Activated naive CD4-positive, alpha-beta T cell treated with anti-CD3 and anti-CD28 coated beads for 36 hours (primary cell): ENCODE results near the gene PCSK5. TPM values are rescaled to one million over a fixed set of nuclear protein-coding genes. Genes with fewer than 3 reads are reported as not detected.
A peak's percentile ranks its signal among the peaks of the same experiment; 100 is the strongest.

Experiments used
- CTCF ChIA-PET: fragments of 350-600 bp; sonication (Branson Sonifier 250); formaldehyde crosslinking; loops from one replicate; lab custom pipeline; 2021; ENCODE audit warnings: antibody characterized with exemption; lab: Charles Lee
- DNase-seq: peaks from one replicate; pipeline ENCODE4 v3.0.0-alpha.2; 2020
- H3K27ac Mint-ChIP-seq: one replicate; pipeline ENCODE4 v1.8.0; 2021; ENCODE audit warnings: mild to moderate bottlenecking, mixed read lengths
- H3K27me3 Mint-ChIP-seq: one replicate; pipeline ENCODE4 v1.8.0; 2021; ENCODE audit warnings: low read depth, mixed read lengths
- H3K36me3 Mint-ChIP-seq: one replicate; pipeline ENCODE4 v1.8.0; 2021; ENCODE audit warnings: low read depth, mixed read lengths
- H3K4me1 Mint-ChIP-seq: one replicate; pipeline ENCODE4 v1.8.0; 2021; ENCODE audit warnings: low read depth, mixed read lengths
- H3K4me3 Mint-ChIP-seq: one replicate; pipeline ENCODE4 v1.8.0; 2021; ENCODE audit warnings: mild to moderate bottlenecking, moderate library complexity, mixed read lengths
- H3K9me3 Mint-ChIP-seq: one replicate; pipeline ENCODE4 v1.8.0; 2021; ENCODE audit warnings: mixed read lengths
- intact Hi-C: fragments of 100-400 bp; cut with micrococcal nuclease; formaldehyde crosslinking; loops from one replicate; pipeline ENCODE4 v1.15.1; 2023
- total RNA-seq, 2 experiments: library from RNA; stranded (reverse); gene quantifications; one replicate each; pipeline ENCODE4 v1.2.3, GENCODE V29; 2021

Gene PCSK5
- total RNA-seq, 2 experiments from 2014 or later = 5.7 to 6.0 TPM

- CTCF ChIA-PET = no interaction called here
- Mint-ChIP-seq H3K9me3 (no peaks in the 10 kb centered on the region), H3K4me3 (no peak overlapping the region), H3K27me3 (no peaks in the 10 kb centered on the region), H3K4me1 (peaks cover 57% of the 10 kb centered on the region), H3K27ac (no peak overlapping the region), H3K36me3 (peaks cover 3% of the 10 kb centered on the region)
- intact Hi-C loops = no loop called here
- DNase-seq = no peak
Observed at GRCh38 chr9:75907329-75907728, 16.9 kb downstream of the PCSK5 start.

- H3K9me3 Mint-ChIP-seq = no peaks in the 10 kb centered on the region
- H3K4me1 Mint-ChIP-seq = peaks cover 60% of the 10 kb centered on the region
- H3K27me3 Mint-ChIP-seq = no peaks in the 10 kb centered on the region
- DNase-seq = no peak
- H3K36me3 Mint-ChIP-seq = peaks cover 4% of the 10 kb centered on the region
- CTCF ChIA-PET = no interaction called here
- no peak overlapping the region for H3K4me3 Mint-ChIP-seq
- intact Hi-C loops = no loop called here
- no peak overlapping the region for H3K27ac Mint-ChIP-seq
Observed at GRCh38 chr9:75907923-75908322, 17.4 kb downstream of the PCSK5 start.

- CTCF ChIA-PET = interaction anchor here (0.5 kb wide), 1 partner anchor 384 kb away, joined by 3 read pairs; no protein-coding TSS in a partner anchor
- Mint-ChIP-seq H3K27me3 (no peaks in the 10 kb centered on the region), H3K4me3 (no peak overlapping the region), H3K4me1 (peaks cover 54% of the 10 kb centered on the region), H3K36me3 (peaks cover 4% of the 10 kb centered on the region), H3K9me3 (no peaks in the 10 kb centered on the region), H3K27ac (no peak overlapping the region)
- intact Hi-C loops = no loop called here
- peak; percentile 29 for DNase-seq
Observed at GRCh38 chr9:75909776-75910175, 19.3 kb downstream of the PCSK5 start.

- peaks cover 4% of the 10 kb centered on the region for H3K36me3 Mint-ChIP-seq
- peaks cover 58% of the 10 kb centered on the region for H3K4me1 Mint-ChIP-seq
- DNase-seq = no peak
- no peaks in the 10 kb centered on the region for H3K9me3 Mint-ChIP-seq
- no peaks in the 10 kb centered on the region for H3K27me3 Mint-ChIP-seq
- intact Hi-C loops = loop anchor here (1.0 kb wide), 3 partner anchors 20 to 206 kb away; partner anchors contain the start of gene PCSK5
- no peak overlapping the region for H3K4me3 Mint-ChIP-seq
- H3K27ac Mint-ChIP-seq = no peak overlapping the region
- CTCF ChIA-PET = no interaction called here
Observed at GRCh38 chr9:75910731-75911130, 20.3 kb downstream of the PCSK5 start.

- intact Hi-C loops = loop anchor here (1.0 kb wide), 3 partner anchors 21 to 205 kb away; partner anchors contain the start of gene PCSK5
- Mint-ChIP-seq H3K36me3 (peaks cover 4% of the 10 kb centered on the region), H3K9me3 (no peaks in the 10 kb centered on the region), H3K4me3 (no peak overlapping the region), H3K4me1 (peaks cover 55% of the 10 kb centered on the region), H3K27ac (no peak overlapping the region), H3K27me3 (no peaks in the 10 kb centered on the region)
- peak; percentile 57 for DNase-seq
- CTCF ChIA-PET = interaction anchor here (0.6 kb wide), 1 partner anchor 710 kb away, joined by 3 read pairs; no protein-coding TSS in a partner anchor
Observed at GRCh38 chr9:75911390-75911789, 20.9 kb downstream of the PCSK5 start.

GRCh38 chr9:75912951-75913350 lies 22.5 kb downstream of the PCSK5 start:
- H3K9me3 Mint-ChIP-seq = no peaks in the 10 kb centered on the region
- H3K27ac Mint-ChIP-seq = no peak overlapping the region
- intact Hi-C loops = no loop called here
- H3K27me3 Mint-ChIP-seq = no peaks in the 10 kb centered on the region
- H3K4me1 Mint-ChIP-seq = peaks cover 55% of the 10 kb centered on the region
- no peak for DNase-seq
- no peak overlapping the region for H3K4me3 Mint-ChIP-seq
- CTCF ChIA-PET = interaction anchor here (0.6 to 1.3 kb wide), 2 partner anchors 16 to 777 kb away, joined by 3 to 4 read pairs; no protein-coding TSS in a partner anchor
- peaks cover 2% of the 10 kb centered on the region for H3K36me3 Mint-ChIP-seq

GRCh38 chr9:75914002-75914401 lies 23.5 kb downstream of the PCSK5 start:
- peaks cover 2% of the 10 kb centered on the region for H3K36me3 Mint-ChIP-seq
- intact Hi-C loops = no loop called here
- H3K27me3 Mint-ChIP-seq = no peaks in the 10 kb centered on the region
- no peak overlapping the region for H3K4me3 Mint-ChIP-seq
- CTCF ChIA-PET = no interaction called here
- DNase-seq = no peak
- H3K27ac Mint-ChIP-seq = no peak overlapping the region
- no peaks in the 10 kb centered on the region for H3K9me3 Mint-ChIP-seq
- peaks cover 60% of the 10 kb centered on the region for H3K4me1 Mint-ChIP-seq

- Mint-ChIP-seq H3K4me3 (no peak overlapping the region), H3K9me3 (no peaks in the 10 kb centered on the region), H3K4me1 (peaks cover 58% of the 10 kb centered on the region), H3K36me3 (peaks cover 2% of the 10 kb centered on the region), H3K27ac (no peak overlapping the region), H3K27me3 (no peaks in the 10 kb centered on the region)
- intact Hi-C loops = no loop called here
- DNase-seq = no peak
- CTCF ChIA-PET = interaction anchor here (0.6 kb wide), 2 partner anchors 54 to 115 kb away, joined by 3 to 5 read pairs; no protein-coding TSS in a partner anchor
Observed at GRCh38 chr9:75914883-75915452, 24.5 kb downstream of the PCSK5 start.

- no peaks in the 10 kb centered on the region for H3K36me3 Mint-ChIP-seq
- H3K9me3 Mint-ChIP-seq = no peaks in the 10 kb centered on the region
- CTCF ChIA-PET = no interaction called here
- H3K27me3 Mint-ChIP-seq = no peaks in the 10 kb centered on the region
- intact Hi-C loops = no loop called here
- H3K4me3 Mint-ChIP-seq = no peak overlapping the region
- H3K27ac Mint-ChIP-seq = no peak overlapping the region
- peaks cover 33% of the 10 kb centered on the region for H3K4me1 Mint-ChIP-seq
- peak; percentile 53 for DNase-seq
Observed at GRCh38 chr9:75918154-75918553, 27.7 kb downstream of the PCSK5 start.

GRCh38 chr9:75918909-75919308 lies 28.4 kb downstream of the PCSK5 start:
- CTCF ChIA-PET = no interaction called here
- no peak for DNase-seq
- Mint-ChIP-seq H3K4me3 (no peak overlapping the region), H3K27ac (no peak overlapping the region), H3K4me1 (peaks cover 34% of the 10 kb centered on the region), H3K36me3 (no peaks in the 10 kb centered on the region), H3K27me3 (no peaks in the 10 kb centered on the region), H3K9me3 (no peaks in the 10 kb centered on the region)
- intact Hi-C loops = no loop called here

GRCh38 chr9:75921391-75922127 lies 31.1 kb downstream of the PCSK5 start:
- H3K36me3 Mint-ChIP-seq = no peaks in the 10 kb centered on the region
- H3K27ac Mint-ChIP-seq = no peak overlapping the region
- no peak for DNase-seq
- no peaks in the 10 kb centered on the region for H3K9me3 Mint-ChIP-seq
- CTCF ChIA-PET = no interaction called here
- H3K27me3 Mint-ChIP-seq = no peaks in the 10 kb centered on the region
- no peak overlapping the region for H3K4me3 Mint-ChIP-seq
- intact Hi-C loops = no loop called here
- H3K4me1 Mint-ChIP-seq = peaks cover 37% of the 10 kb centered on the region

- no peak for DNase-seq
- no peaks in the 10 kb centered on the region for H3K36me3 Mint-ChIP-seq
- CTCF ChIA-PET = interaction anchor here (0.5 kb wide), 1 partner anchor 1157 kb away, joined by 3 read pairs; no protein-coding TSS in a partner anchor
- H3K27me3 Mint-ChIP-seq = no peaks in the 10 kb centered on the region
- intact Hi-C loops = no loop called here
- H3K27ac Mint-ChIP-seq = no peak overlapping the region
- H3K4me1 Mint-ChIP-seq = peaks cover 42% of the 10 kb centered on the region
- H3K4me3 Mint-ChIP-seq = no peak overlapping the region
- no peaks in the 10 kb centered on the region for H3K9me3 Mint-ChIP-seq
Observed at GRCh38 chr9:75926385-75926784, 35.9 kb downstream of the PCSK5 start.
